ENCODE results near the gene ITIH3.

- TF ChIP-seq CTCF (IDR thresholded peaks at IDR 0.05) = no peak
- TF ChIP-seq POLR2A (IDR thresholded peaks at IDR 0.05) = no peak
Observed at GRCh38 chr3:52792413-52792812, 2.2 kb upstream of the ITIH3 start.

Data from Peyer's patch (tissue), 4 donors.